ENCODE data around the gene PUM2. TPM values are rescaled to one million over a fixed set of nuclear protein-coding genes. Genes with fewer than 3 reads are reported as not detected.
"Not testable (repeated sequence)": the region's sequence is repeated elsewhere in the genome, so short reads cannot be mapped to it uniquely, and the experiment has no call there.

PUM2 gene, protein sequence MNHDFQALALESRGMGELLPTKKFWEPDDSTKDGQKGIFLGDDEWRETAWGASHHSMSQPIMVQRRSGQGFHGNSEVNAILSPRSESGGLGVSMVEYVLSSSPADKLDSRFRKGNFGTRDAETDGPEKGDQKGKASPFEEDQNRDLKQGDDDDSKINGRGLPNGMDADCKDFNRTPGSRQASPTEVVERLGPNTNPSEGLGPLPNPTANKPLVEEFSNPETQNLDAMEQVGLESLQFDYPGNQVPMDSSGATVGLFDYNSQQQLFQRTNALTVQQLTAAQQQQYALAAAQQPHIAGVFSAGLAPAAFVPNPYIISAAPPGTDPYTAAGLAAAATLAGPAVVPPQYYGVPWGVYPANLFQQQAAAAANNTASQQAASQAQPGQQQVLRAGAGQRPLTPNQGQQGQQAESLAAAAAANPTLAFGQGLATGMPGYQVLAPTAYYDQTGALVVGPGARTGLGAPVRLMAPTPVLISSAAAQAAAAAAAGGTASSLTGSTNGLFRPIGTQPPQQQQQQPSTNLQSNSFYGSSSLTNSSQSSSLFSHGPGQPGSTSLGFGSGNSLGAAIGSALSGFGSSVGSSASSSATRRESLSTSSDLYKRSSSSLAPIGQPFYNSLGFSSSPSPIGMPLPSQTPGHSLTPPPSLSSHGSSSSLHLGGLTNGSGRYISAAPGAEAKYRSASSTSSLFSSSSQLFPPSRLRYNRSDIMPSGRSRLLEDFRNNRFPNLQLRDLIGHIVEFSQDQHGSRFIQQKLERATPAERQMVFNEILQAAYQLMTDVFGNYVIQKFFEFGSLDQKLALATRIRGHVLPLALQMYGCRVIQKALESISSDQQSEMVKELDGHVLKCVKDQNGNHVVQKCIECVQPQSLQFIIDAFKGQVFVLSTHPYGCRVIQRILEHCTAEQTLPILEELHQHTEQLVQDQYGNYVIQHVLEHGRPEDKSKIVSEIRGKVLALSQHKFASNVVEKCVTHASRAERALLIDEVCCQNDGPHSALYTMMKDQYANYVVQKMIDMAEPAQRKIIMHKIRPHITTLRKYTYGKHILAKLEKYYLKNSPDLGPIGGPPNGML
- 74.2 TPM for total RNA-seq
- long read RNA-seq, partial matches to known transcripts = 12 of 17 reads
- long read RNA-seq, other reads (novel, unspliced or antisense) = 5 of 17 reads

DNA sequence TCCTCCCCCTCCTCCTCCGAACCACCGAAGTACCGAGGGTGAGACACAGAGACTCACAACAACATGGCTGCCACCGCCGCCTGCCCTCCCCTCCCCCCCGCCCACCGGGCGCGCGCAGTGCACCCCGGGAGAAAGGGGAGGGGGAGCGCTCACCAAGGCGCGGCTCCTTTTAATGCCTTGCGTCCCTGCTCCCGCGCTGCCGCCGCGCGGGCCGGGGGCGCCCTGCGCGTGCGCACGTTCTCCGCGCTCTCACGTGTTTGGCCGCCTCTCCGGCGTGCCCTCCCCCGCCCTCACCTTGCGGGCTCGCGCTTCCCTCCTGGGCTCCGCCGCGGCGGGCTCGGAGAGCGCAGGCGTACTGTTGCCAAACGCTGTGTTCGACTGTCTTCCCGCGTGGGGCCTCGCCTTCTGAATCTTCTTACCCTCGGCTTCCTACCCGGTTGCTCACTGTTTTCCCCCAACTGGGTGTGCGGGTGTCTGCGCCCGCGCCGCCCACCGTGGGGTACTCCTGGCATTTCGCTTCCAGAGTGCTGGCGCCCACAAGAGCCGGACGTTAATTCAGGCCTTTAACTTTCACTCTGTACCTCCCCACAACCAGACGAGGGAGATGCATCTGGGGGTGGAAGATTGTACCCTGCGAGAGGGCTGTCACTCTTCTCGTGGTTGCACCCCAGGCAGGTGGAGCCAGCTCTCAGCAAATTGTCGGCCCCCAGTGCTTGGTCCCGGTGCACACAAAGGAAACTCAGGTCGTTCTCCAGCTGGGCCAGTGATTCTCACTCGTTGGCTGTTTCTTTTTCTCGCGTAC is at the start of gene PUM2:
TSS of gene PUM2 (minus strand) at position 92 of the 802 bp plus-strand sequence. CDS start 23,484 bp downstream, outside the sequence.
- DNase-seq (ENCODE audit: low spot score) = peak; percentile 98

DNA sequence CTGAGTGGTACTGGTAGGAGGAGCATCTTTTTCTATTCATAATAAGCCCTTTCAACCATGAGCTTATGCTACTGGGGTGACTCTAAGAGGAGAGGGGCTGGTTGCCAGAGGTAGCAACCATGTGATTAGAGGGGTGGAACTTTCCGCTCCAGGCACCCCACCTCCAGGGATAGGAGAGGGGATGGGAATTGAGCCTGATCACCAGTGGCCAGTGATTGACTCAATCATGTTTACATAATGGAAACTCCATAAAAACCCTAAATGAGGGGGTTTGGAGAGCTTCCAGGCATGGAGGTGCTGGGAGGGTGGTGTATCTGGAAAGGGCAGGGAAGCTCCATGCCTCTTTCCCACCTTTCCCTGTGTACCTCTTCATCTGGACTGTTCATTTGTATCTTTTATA is 49.7 kb upstream of the PUM2 start:
- DNase-seq (ENCODE audit: low spot score) = peak; percentile 35

DNA sequence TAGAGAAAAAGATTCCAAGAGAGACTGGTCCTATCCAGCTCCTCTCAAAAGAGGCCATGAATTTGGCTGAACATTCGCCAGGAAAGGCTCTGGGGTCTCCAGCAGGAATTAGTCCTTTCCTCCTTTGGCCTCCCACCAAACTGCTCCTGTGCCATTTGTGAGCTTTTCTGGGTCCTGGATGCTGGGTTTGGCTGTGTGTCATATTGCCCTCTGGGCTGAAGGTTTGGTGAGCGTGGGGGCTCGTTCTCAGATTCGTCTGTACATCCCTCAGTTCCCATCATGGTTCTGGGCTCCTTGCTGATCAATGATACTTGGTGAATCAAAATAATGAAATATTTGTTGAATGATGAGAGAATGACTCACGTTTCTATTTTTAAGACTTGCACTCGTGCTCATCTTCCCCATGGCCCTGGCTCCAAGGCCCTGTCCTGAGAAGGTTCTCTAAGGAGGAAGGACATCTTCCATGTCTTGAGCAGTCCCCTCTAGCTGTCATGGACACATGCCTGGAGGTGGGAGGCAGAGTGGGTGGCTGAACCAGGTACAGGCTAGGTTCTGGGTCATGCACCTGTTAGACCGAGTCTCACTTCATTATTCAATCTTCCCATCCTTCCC is 48.4 kb upstream of the PUM2 start:
- DNase-seq (ENCODE audit: low spot score) = peak; percentile 51

DNA sequence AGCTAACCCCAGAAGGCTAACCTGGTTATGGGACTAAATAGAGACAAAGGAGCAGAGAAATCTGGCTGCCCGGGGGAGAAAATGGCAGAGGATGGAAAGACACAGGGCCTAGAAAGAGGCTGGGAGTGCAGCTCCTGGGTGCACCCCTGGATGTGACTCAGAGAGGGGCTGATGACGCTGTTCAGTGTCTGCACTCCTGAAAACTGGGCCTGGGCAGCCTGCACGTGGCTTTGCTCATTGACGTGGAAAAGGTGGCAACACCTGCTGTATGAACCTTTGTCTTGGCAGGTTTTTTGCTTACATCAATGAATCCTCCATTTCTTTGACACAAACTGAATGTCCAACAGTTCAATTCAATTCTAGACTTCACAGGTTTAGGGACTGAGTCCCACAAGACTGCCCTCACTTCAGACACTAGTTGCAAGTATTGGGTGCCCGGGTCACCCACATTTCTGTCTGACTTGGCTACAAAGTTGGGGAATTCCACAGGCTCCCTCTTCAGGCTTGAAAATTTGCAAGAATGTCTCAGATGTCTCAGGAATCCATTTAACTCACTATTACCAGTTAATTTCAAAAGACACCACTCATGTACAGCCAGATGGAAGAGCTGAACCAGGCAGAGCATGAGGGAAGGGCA is 47.3 kb upstream of the PUM2 start:
- DNase-seq (ENCODE audit: low spot score) = peak; percentile 51

DNA sequence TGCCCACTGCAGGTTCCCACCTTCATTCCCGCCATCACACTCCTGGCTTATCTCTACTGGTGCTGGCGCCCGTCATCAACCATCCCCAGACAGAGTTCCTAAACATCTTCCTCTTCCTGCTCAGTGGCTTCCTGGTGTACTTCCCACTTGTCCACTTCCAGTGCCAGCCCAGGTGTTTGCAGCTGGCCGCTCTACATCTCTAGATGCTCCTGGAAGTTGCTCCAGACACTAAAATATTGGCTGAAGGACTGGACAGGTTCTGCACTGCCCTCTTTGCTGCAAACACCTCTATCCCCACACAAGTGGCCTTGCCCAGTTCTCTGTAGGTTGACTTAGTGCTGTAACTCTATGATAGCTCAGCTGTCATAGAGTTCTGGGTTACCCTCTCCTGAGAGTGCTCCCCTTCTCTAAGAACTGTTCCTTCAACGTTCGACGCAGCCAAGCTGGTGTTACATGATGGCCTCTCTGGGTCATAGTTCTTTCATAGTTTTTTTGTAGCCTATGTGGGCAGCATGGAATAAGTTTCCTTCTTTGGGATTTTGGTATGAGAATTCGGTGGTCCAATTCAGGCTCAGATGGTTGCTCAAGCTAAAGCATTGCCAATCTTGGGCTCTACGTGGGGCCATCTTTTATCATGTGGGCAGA is 45.8 kb upstream of the PUM2 start:
- DNase-seq (ENCODE audit: low spot score) = no peak

DNA sequence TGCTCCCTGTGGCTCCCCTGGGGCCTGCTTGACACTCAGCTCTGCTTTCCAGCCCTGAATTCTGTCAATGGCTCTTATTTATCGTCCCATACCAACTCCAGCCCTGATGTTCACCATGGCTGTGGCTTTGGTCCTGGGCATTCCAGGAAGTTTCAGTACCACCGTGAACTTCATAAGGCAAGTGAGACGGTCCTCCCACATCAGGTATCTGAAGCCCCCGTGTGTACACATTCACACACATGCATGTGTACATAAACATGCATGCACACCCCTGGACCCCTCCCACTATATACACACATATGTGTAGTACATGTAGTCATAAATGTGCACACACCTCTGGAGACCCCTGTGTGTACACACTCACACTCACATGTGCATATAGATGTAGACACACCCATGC is 43.3 kb upstream of the PUM2 start:
- no peak for DNase-seq (ENCODE audit: low spot score)

DNA sequence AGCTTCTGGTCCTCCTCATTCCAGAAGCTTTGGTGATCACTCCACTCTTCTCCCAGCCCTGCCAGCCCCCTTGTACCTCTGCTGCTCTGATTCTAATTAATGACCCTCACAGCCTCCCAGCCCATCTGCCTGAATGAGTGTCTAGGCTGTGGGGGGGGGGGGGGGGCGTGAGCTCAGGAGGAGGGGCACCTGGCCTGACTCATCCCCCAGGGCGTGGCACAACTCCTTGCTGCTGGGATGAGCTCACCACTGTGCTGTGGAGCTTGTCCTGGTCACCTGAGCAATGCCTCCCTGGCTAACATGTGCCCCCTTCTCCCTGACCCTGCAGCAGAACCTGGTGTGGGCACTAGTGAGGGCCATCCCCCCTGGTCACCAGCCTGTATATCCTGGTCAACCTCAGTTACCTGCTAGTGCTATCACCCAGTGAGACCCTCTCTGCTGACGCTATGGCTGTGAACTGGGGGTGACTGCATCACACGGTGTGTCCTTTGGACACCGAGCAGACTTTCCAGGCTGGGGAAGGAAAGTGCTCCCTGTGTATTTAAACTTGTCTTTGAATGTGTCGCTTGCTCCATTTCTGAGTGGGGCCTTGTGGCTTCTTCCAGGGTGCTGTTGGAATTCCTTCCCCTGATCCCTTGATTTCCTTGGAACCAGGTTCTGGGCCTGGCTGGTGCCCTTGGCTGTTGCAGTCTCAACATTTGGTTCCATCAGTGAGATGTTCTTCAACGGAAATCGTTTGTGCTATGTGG is 41.5 kb upstream of the PUM2 start:
- no peak for DNase-seq (ENCODE audit: low spot score)

DNA sequence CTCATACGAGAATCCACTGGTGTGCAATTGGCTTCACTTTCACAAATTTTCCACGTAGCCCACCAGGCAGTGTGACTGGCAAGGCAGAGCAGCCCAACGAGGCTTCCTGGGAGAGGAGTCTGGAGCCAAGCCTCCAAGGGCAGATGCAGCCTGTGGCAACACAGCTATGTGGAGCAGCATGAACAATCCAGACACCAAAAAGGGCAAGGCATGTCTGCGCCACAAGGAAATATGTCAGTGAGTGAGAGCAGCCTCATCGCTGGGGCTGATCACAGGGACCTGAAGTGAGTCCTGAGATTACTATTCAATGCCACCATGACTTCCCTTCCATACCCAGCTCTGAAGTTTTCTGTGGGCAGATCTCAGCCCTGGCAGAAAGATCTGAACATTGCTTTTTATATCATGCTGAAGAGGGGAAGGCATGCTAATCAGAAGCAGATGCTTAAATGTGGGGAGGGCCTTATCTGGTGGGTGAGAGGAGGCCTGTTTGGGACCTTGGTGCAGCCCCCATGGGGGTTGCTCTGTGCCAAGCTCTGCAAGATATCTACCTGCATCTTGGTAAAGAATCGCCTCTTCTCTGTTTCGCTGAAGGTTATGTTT is 40.0 kb upstream of the PUM2 start:
- no peak for DNase-seq (ENCODE audit: low spot score)

DNA sequence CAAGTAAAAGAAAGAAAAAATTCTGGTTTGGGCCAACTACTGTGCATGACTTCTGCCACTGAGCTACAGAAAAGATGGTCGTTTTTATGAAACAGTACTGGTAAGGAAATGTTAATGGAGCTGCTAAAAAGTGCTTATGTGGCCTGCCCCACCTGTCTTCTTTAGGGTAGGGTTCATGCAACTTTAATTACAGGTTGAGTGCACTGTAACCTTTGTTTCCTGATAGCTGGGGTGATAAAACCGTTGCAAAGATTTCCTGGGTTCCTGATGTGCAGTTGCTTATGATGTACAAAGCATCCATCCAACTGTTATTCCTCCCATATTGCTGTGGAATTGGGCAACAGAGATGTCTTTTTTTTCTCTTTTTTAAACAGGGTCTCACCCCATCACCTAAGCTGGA is 34.3 kb upstream of the PUM2 start:
- no peak for DNase-seq (ENCODE audit: low spot score)

DNA sequence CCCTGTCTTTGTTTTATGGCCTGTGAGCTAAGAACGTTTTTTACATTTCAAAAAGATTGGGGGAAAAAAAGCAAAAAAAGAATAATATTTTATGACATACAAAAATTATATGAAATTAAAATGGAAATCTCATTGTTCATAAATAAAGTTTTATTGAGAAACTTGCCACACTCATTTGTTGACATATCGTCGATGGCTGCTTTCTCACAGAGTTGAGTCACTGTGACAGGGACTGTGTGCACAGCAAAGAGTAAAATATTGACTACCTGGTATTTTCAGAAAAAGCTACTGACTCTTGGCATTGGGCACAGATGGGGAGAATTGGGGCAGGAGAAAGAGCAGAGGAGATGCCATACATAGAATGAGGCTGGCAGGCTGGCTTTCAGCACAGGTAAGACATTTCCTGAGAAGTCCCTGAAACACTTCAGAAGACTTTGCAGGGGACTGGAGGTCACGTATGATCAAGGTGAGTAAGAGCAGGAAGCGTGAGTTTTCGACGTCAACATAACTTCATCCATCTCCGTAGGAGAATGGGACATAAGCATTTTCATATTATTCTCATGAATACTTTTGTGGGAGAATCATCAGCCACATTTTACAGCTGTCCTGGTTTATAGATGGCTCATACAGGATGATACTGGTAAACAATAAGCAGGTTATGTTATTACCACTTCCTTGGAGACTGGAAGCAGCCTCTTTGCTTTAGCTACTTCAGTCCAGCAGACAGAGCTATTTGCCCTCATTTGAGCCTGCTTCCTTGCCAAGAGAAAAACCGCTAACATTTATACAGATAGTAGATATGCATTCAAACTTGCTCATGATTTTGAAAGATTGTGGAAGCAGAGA is 32.5 kb upstream of the PUM2 start:
- DNase-seq (ENCODE audit: low spot score) = no peak

DNA sequence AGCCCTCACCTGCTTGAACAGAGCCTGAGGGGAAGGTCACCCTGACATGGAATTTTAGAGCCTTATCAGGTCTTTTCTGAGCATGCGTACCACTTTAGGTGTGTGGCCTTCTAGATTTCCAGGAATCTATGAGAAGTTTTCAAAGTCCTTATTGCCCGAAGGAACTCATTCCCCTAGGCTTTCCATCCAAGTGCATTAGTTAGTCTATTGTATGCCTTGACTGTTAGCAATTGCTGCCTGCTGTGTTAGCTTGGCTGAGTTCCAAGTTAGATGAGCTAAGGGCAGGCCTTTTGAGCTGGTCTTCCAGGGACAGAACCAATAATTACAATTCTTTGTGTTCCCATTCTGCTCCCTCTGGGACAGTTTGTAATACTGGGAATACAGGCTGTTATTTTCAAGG is 30.8 kb upstream of the PUM2 start:
- DNase-seq (ENCODE audit: low spot score) = no peak

DNA sequence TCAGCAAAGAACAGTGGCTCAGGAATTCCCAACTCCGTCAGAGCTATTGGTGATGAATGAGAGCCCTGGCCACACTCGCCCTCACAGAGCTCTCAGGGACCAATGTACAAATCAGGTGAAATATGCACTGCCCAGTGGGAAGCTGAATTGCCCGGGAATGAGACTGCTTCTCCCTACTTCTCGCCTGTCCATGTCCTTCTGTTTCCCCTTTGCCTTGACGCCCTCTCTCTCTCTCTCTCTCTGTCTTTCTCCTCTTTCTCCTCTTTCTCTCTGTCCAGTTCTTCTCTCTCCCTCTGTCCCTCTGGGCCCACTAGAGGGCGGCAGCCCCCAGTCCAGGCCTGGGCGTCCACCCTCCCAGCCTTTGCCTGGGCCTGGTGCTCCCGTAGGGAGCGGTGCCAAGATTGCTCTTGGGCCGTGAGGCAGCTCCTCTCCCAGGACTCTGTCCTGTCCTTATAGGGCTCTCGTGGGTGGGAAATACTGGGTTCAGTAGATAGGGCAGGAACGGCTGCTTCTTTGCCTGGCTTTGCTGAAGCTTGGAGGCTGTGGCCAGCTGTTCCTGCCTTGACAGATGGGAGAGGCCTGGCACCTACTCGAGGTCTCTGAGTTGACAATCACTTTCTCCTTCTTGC is 28.4 kb upstream of the PUM2 start:
- peak; percentile 92 for DNase-seq (ENCODE audit: low spot score)

DNA sequence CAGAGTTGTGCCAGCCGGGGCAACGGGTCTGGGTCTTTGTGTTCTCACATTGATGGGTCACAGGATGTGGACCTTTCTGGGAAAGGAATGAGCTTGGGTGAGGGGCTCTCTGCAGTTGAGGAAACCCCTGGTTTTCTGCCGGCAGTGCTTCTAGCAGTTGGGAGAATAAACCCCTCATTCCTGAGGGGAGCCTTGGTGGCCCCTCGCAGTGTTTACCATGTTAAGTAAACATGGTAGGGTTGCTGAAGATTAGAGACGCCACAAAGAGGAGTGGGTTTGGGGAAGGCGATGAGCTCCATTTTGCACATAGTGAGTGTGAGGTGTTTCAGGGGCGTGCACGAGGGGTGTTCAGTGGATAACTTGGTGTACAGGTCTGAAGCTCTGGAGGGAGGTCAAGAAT is 27.7 kb upstream of the PUM2 start:
- no peak for DNase-seq (ENCODE audit: low spot score)

DNA sequence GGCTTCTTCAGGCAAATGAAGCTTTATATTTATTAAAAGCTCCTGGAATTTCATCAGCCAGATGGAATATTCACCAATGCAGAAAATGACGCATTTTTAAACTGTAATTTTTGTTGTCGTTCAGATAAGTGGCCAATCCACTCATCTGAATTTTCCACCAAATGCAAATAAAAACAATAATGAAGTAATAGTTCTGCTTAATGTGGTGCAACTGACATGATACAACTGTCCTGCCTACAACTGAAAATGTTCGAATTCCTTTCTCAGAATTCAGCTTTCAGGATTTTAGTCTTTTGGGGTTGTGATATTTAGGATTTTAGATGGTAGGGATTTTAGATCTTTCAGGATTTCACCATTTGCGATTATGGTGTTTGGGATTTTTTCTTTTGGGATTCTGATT is 27.1 kb upstream of the PUM2 start:
- no peak for DNase-seq (ENCODE audit: low spot score)

DNA sequence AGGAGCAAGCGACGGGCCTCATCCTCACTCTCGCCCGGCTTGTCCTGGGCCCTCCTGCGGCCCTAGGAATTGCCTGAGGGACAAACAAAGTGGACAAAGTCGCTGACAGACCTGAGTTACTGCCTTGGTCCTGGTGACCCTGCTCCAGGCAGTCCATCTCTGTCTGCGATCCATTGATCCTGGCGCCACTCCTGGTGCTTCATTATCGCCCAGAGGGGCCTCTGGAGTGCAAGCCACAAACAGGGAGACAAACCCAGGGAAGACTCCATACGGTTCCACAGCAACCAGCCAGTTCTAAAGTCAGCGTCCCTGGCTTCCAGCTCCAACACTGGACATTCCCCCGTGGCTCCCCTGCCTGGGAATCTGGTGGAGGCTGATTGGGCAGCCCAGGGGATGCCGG is 24.3 kb upstream of the PUM2 start:
- DNase-seq (ENCODE audit: low spot score) = not testable (repeated sequence)

DNA sequence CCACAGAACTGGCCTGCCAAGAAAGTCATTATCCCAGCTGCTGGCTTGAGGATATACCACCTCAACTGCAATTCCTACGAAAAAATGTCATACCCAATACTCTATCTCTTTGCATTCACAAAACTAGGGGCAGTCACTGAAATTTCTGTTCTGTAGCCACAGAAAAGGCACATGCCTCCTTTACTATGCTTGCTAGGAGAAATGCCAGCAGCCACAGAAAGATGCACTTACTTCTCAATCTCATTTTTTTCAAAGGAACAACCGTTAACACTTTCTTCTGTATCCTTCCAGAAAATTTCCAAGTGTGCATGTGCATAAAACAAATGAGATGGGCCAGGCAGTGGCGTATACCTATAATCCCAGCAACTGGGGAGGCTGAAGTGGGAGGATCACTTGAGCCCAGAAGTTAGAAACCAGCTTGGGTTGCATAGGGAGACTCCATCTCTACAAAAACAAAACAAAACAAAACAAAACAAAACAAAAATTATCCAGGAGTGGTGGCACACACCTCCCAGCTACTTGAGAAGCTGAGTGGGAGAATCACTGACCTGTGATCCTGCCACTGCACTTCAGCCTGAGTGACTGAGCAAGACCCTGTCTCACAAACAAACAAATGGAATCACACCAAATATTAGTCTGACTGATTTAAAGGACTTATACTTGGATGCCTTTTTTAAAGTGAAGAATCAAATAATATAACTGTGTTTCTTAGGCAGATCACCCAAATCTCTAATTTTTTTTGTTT is 22.4 kb upstream of the PUM2 start:
- DNase-seq (ENCODE audit: low spot score) = no peak
